Esophagus muscularis mucosa (tissue), 4 donors: Measurements from ENCODE around the gene CYP27B1. TPM values are rescaled to one million over a fixed set of nuclear protein-coding genes. Genes with fewer than 3 reads are reported as not detected.

Experiments
- DNase-seq: peaks from one replicate; pipeline ENCODE4 v3.0.0-alpha.2; 2017; ENCODE audit errors: extremely low spot score
- H3K27ac ChIP-seq, 4 donors: fragments of 200-600 bp; sonication (generic); replicated peaks in 1 of 4; 1 replicate in 3 of 4; 2 replicates in 1 of 4; pipeline ENCODE4 v1.5.1; 2016 to 2019; ENCODE audit warnings: mild to moderate bottlenecking in 1 of 4
- H3K27me3 ChIP-seq, 4 donors: fragments of 200-600 bp; sonication (generic); one replicate each; pipeline versions ENCODE4 v1.5.1 to v1.6.0; 2016 to 2019
- H3K36me3 ChIP-seq, 4 donors: fragments of 200-600 bp; sonication (generic); one replicate each; pipeline ENCODE4 v1.5.1; 2016 to 2019
- H3K4me1 ChIP-seq, 4 donors: fragments of 200-600 bp; sonication (generic); one replicate each; pipeline ENCODE4 v1.5.1; 2016 to 2019
- H3K4me3 ChIP-seq, 4 donors: fragments of 200-600 bp; sonication (generic); 1 replicate in 2 of 4; 2 replicates in 2 of 4; pipeline ENCODE4 v1.5.1; 2016 to 2019; ENCODE audit warnings: mild to moderate bottlenecking in 4 of 4, moderate library complexity in 1 of 4
- H3K9me3 ChIP-seq, 4 donors: fragments of 200-600 bp; sonication (generic); 1 replicate in 3 of 4; 2 replicates in 1 of 4; pipeline ENCODE4 v1.5.1; 2016 to 2019
- CTCF ChIP-seq, 3 experiments: fragments of 200-600 bp in 2 of 3; fragments of 450-650 bp in 1 of 3; sonication (generic) in 2 of 3; IDR thresholded peaks; one replicate each; pipeline ENCODE4 v1.5.1; 2017 to 2019; ENCODE audit warnings: antibody characterized with exemption in 3 of 3, mild to moderate bottlenecking in 2 of 3, moderate library complexity in 1 of 3
- EP300 ChIP-seq: sonication (generic); formaldehyde crosslinking; IDR thresholded peaks from one replicate; pipeline ENCODE4 v1.6.1; 2017; ENCODE audit warnings: antibody characterized with exemption
- POLR2A ChIP-seq: fragments of 450-650 bp; IDR thresholded peaks from one replicate; pipeline ENCODE4 v1.6.1; 2017; ENCODE audit warnings: antibody characterized with exemption, moderate library complexity, mild to moderate bottlenecking, low read depth
- POLR2AphosphoS5 ChIP-seq, 2 donors: sonication (generic); formaldehyde crosslinking; IDR thresholded peaks; one replicate each; pipeline ENCODE4 v1.6.1; 2017; ENCODE audit warnings: antibody characterized with exemption in 2 of 2
- WGBS: methylation state at CpG from one replicate; pipeline ENCODE4 v1.1.5; 2018; 5-methylcytosine and 5-hydroxymethylcytosine counted together
- intact Hi-C: fragments of 100-400 bp; cut with DNase I; formaldehyde crosslinking; loops from one replicate; pipeline ENCODE4 v1.15.1; 2023
- total RNA-seq, 4 donors: library from RNA; depleted of rRNA; stranded (reverse); fragments of >200 nt; gene quantifications; one replicate each; pipeline versions ENCODE4 v1.1.0 to v1.2.1, GENCODE V29; 2016

CYP27B1 gene
- total RNA-seq, 4 donors from 2014 or later: 0.32 to 0.66 TPM; not detected in 2

GRCh38 chr12:57763881-57764661, 2.8 kb downstream of the CYP27B1 start:
- no peaks in the 10 kb centered on the region for H3K9me3 ChIP-seq
- TF ChIP-seq POLR2A: no peak
- no peak for TF ChIP-seq EP300
- TF ChIP-seq CTCF (IDR thresholded peaks at IDR 0.05): no peak
- TF ChIP-seq POLR2AphosphoS5 (IDR thresholded peaks at IDR 0.05): no peak
- peaks cover 0 to 21% (median 11%) of the 10 kb centered on the region in 4 donors for H3K36me3 ChIP-seq
- DNase-seq: no peak
- H3K27ac ChIP-seq: no peak overlapping the region
- peaks cover 0 to 60% (median 36%) of the 10 kb centered on the region in 4 donors for H3K27me3 ChIP-seq
- H3K4me1 ChIP-seq: peaks cover 25 to 34% (median 29%) of the 10 kb centered on the region in 4 donors
- WGBS: 78% methylated on average over 6 of the region's 6 CpGs
- intact Hi-C loops: no loop called here
- peak overlapping the region in 2 of 4 donors; percentile 41 to 60 for H3K4me3 ChIP-seq

GRCh38 chr12:57762463-57762862, 4.4 kb downstream of the CYP27B1 start:
- Histone ChIP-seq H3K9me3 (no peaks in the 10 kb centered on the region), H3K27ac (no peak overlapping the region), H3K27me3 (peaks cover 0 to 60% (median 36%) of the 10 kb centered on the region in 4 donors), H3K4me3 (no peak overlapping the region), H3K4me1 (peaks cover 25 to 34% (median 29%) of the 10 kb centered on the region in 4 donors), H3K36me3 (peaks cover 0 to 27% (median 16%) of the 10 kb centered on the region in 4 donors)
- 88% methylated on average over 2 of the region's 2 CpGs for WGBS
- DNase-seq: no peak
- intact Hi-C loops: no loop called here
- TF ChIP-seq CTCF (IDR thresholded peaks at IDR 0.05) (no peak), POLR2AphosphoS5 (IDR thresholded peaks at IDR 0.05) (no peak), POLR2A (no peak), EP300 (no peak)

GRCh38 chr12:57761391-57761998, 5.4 kb downstream of the CYP27B1 start:
- no peak overlapping the region for H3K27ac ChIP-seq
- 86% methylated on average over 4 of the region's 4 CpGs for WGBS
- no peak for DNase-seq
- H3K4me1 ChIP-seq: peaks cover 21 to 33% (median 28%) of the 10 kb centered on the region in 4 donors
- no peaks in the 10 kb centered on the region for H3K9me3 ChIP-seq
- peaks cover 0 to 27% (median 16%) of the 10 kb centered on the region in 4 donors for H3K36me3 ChIP-seq
- peaks cover 0 to 55% (median 36%) of the 10 kb centered on the region in 4 donors for H3K27me3 ChIP-seq
- TF ChIP-seq EP300 (no peak), POLR2AphosphoS5 (IDR thresholded peaks at IDR 0.05) (no peak), CTCF (IDR thresholded peaks at IDR 0.05) (no peak), POLR2A (no peak)
- H3K4me3 ChIP-seq: no peak overlapping the region
- intact Hi-C loops: no loop called here

DNA sequence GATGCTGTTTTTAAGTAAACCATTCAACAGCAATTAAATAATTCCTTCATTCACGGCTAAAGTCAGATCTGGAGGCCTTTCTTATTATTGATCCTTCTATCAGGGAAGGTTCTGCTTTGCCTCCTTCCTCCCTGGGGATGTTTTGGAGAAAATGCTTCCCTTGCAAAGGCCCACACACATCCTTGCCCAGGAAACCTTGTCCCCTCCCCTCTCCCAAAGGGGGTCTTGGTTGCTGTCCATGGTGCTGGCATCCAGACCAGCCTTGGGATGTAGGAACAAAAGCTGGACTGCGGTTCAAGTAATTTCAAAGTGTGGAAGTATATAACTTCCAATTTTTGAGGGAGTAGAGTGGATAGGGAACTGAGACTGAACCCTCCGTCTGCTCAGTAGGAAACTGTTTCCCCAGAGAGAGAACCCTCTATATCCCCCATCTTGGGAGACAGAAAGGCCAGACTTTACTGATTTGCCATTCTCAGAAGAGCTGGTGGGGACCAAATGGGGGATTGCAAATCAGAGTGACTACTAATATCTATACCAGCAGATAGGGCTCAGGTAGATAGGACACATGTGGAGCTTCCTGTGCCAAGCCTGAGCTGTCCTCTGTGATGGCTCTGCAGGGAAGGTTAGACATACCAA, 6.4 kb downstream of the CYP27B1 start:
- TF ChIP-seq CTCF (IDR thresholded peaks at IDR 0.05) (no peak), EP300 (no peak), POLR2A (no peak), POLR2AphosphoS5 (IDR thresholded peaks at IDR 0.05) (no peak)
- no peaks in the 10 kb centered on the region for H3K9me3 ChIP-seq
- no peak overlapping the region for H3K27ac ChIP-seq
- H3K36me3 ChIP-seq: peaks cover 0 to 27% (median 16%) of the 10 kb centered on the region in 4 donors
- H3K4me3 ChIP-seq: no peak overlapping the region
- intact Hi-C loops: no loop called here
- peaks cover 0 to 45% (median 30%) of the 10 kb centered on the region in 4 donors for H3K27me3 ChIP-seq
- peaks cover 16 to 32% (median 26%) of the 10 kb centered on the region in 4 donors for H3K4me1 ChIP-seq
- DNase-seq: no peak
- WGBS: 93% methylated on average over 3 of the region's 3 CpGs
